OCI-LY1 (cell line): Measurements from ENCODE around the gene TGFBR3L.

Experiments used
- EZH2 ChIP-seq: fragments of 200-600 bp; sonication (generic), shearing (Covaris generic); IDR thresholded peaks from 2 replicates; pipeline ENCODE4 v1.8.0; 2017; ENCODE audit warnings: borderline replicate concordance, mixed run types, mild to moderate bottlenecking, antibody characterized with exemption, low read length, moderate library complexity, mixed read lengths
- TF ChIP-seq, protein P1 (sequence below): fragments of 200-600 bp; sonication (generic), shearing (Covaris generic); IDR thresholded peaks from 2 replicates; pipeline ENCODE4 v1.5.1; 2017; ENCODE audit warnings: mild to moderate bottlenecking, antibody characterized with exemption, low read length, moderate library complexity, mixed read lengths

DNA sequence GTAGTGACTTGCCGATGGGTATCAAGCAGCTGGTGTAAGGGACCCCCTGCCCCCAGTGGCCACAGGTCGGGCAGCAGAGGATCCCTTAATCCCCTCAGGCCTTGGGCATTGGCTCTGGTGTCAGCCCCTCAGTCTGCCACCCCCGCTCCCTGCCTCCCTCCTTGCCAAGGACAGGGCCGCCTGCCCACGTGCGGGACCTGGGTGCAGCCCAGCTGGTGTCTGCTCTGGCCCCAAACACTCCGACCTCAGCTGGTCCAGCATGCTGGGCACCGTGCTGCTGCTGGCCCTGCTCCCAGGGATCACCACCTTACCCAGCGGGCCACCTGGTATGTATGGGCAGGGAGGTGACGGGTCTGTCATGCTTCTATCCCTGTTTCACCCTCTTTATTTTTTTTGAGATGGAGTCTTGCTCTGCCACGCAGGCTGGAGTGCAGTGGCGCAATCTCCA, at the start of gene TGFBR3L:
- TF ChIP-seq, protein P1, sequence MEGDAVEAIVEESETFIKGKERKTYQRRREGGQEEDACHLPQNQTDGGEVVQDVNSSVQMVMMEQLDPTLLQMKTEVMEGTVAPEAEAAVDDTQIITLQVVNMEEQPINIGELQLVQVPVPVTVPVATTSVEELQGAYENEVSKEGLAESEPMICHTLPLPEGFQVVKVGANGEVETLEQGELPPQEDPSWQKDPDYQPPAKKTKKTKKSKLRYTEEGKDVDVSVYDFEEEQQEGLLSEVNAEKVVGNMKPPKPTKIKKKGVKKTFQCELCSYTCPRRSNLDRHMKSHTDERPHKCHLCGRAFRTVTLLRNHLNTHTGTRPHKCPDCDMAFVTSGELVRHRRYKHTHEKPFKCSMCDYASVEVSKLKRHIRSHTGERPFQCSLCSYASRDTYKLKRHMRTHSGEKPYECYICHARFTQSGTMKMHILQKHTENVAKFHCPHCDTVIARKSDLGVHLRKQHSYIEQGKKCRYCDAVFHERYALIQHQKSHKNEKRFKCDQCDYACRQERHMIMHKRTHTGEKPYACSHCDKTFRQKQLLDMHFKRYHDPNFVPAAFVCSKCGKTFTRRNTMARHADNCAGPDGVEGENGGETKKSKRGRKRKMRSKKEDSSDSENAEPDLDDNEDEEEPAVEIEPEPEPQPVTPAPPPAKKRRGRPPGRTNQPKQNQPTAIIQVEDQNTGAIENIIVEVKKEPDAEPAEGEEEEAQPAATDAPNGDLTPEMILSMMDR: no peak
- TF ChIP-seq EZH2: no peak
